ENCODE measurements around the gene MAG.

MAG gene

GRCh38 chr19:35299523-35300338 is 7.8 kb downstream of the MAG start:
- DNase-seq, result no peak

DNA sequence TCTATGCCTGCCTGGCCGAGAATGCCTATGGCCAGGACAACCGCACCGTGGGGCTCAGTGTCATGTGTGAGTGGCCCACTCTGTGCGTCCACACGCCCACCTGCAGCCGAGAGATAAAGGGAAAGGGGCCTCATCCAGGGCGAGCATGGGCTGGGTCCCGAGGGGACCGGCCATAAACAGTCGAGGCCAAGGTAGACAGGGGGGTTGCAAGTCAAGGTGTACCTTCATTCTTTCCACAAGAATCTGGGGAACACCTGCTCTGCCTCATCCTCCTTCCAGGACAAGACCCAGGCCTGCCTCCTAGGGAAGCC is 8.3 kb downstream of the MAG start:
- DNase-seq, result no peak

DNA sequence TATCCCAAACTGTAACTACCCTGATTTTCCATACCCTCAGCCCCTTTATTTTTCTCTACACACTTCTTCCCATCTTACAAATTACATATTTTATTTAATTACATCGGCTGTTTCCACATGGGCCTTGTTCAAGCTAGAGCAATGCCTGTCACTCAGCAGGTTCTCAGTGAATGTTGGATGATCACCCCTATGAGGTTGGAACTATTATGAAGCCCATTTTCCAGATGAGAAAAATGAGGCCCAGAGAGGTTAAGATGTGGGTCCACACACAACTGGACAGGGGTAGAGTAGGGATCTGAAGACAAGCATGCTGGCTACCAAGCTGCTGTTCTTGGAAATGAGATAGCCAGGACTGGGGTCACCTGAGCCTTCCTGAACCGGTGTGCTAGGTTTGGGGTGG is 10.0 kb downstream of the MAG start:
- no peak for DNase-seq

GRCh38 chr19:35302446-35302845 is 10.5 kb downstream of the MAG start:
- no peak for DNase-seq

- no peak for DNase-seq
These were observed 11.5 kb downstream of the MAG start for GRCh38 chr19:35303357-35303915.

DNA sequence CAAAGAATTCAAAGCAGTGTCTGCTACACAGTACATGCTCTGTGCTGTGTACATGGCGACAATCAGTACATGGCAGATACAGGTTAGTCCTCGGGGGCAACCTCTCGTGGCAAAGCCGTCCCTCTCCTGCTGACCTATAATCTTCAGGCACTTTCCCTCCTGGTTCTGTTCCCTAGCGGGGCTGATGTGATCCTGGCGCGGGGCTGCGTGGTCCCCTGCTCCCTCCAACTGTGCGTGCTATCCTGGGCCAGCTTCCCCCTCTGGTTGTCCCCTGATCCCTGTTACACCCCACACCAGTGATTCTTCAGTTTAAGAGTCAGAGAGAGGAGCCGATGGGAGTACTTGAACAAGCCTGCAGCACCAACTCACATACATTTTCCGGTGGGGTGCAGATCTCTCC is 12.1 kb downstream of the MAG start:
- no peak for DNase-seq

- DNase-seq, result no peak
These were observed 13.2 kb downstream of the MAG start for GRCh38 chr19:35305181-35305580.

- DNase-seq, result no peak
These were observed 14.7 kb downstream of the MAG start for GRCh38 chr19:35306473-35307246.

DNA sequence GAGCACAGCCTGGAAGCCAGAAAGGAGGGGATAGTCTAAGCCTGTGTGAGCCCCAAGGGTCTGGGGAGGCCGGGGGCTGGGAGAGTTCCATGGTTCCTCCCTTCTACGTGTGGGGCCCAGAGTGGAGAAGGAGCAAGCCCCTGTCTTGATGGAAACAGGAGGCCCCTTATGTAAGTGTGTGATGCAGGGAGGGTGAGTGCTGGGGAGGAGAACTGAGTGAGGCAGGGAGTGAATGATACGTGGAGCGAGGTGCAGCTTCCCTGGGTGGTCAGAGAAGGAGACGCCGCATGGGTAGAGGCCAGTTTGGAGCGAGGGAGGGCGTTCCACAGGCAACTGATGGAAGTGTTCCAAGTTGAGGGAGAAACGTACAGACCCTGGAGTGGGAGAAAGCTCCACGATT is 16.0 kb downstream of the MAG start:
- no peak for DNase-seq

DNA sequence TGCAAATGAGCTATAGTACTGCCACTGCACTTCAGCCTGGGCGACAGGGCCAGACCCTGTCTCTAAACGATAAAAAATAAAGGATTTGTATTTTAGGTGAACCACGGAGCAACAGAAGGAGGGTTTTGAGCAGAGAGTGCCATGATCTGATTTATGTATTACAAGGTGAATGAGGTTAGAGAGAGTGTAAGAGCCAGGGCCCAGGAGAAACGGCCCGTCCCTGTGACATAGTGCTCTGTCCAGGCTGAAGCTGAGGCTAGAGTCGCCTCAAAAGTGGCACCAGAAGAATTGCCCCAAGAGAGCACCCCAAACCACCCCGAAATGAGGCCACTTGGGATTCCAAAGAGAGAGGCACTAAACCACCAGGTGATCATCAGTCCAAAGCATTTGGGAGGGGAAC is 16.9 kb downstream of the MAG start:
- DNase-seq, result no peak

- DNase-seq, result no peak
These were observed 17.7 kb downstream of the MAG start for GRCh38 chr19:35309481-35310279.

- DNase-seq, result no peak
These were observed 18.4 kb downstream of the MAG start for GRCh38 chr19:35310331-35310730.

DNA sequence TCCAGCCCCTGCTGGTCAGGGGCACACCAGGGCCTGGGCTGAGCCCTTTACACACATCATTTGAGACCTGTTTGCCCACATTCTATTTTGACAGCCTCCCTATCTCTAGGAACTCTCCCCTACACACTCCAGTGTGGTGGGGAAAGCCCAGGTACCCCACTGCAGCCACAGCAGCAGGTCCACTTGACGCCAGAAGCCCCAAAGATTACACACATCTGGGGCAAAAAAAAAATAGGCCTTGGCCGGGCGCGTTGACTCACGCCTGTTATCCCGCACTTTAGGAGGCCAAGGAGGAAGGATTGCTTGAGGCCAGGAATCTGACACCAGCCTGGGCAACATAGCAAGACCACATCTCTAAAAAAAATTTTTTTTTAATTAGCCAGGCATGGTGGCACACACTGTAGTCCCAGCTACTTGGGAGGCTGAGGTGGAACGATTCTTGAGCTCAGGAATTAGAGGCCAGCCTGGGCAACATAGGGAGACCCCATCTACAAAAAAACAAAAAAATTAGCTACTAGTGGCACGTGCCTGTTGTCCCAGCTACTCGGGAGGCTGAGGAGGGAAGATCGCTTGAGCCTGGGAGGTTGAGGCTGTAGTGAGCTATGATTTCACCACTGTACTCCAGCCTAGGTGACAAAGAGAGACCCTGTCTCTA is 19.0 kb downstream of the MAG start:
- DNase-seq, result no peak

- DNase-seq, result no peak
These were observed 20.1 kb downstream of the MAG start for GRCh38 chr19:35311901-35312665.

DNA sequence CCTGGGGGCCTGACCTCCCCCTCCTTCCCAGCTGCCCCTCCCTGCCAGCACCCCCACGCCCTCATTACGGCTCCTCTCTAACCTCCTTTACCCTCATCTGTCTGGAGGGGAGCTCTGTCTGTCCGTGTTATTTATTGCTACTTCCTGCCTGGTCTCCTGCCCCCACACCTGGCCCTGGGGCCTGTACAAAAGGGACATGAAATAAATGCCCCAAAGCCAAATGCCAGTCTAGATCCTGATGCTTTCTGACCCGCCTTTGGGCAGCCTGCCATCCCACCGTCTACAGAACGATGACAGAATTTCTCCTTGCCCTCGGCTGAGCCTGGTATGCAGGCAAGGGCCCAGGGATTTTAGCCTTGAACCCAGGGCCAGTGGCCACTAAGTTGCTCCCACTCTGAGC is 21.6 kb downstream of the MAG start:
- no peak for DNase-seq

DNA sequence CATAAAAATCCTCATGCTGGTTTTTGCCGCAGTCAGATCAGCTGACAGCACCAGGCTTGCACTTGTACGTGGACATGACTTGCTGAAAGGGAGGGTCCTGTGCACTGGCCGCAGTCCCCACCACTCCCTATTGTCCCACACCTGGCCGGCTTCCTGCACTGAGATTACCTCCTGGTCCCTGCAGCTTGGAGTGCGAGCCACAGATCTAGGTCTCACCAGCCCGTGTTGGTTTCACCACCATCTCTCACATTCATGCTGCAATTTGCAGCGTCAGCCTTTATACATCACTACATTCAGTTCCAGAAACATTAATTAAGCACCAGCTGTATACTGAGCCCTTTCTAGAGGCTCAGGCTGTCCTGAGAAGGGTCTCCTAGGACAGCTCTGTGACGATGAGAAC is 22.1 kb downstream of the MAG start:
- no peak for DNase-seq

- no peak for DNase-seq
These were observed 23.0 kb downstream of the MAG start for GRCh38 chr19:35314858-35315470.

GRCh38 chr19:35315883-35316282 is 23.9 kb downstream of the MAG start:
- DNase-seq, result no peak

GRCh38 chr19:35316560-35316959 is 24.6 kb downstream of the MAG start:
- DNase-seq, result no peak

GRCh38 chr19:35317464-35318043 is 25.6 kb downstream of the MAG start:
- DNase-seq, result no peak
